HepG2 (cell line): ENCODE measurements around the gene SYNJ2. TPM values are rescaled to one million over a fixed set of nuclear protein-coding genes. Genes with fewer than 3 reads are reported as not detected.

Experiments
- ATF2 ChIP-seq: sonication (generic); formaldehyde crosslinking; IDR thresholded peaks from 2 replicates; pipeline ENCODE4 v1.4.0; 2020; ENCODE audit warnings: missing genetic modification reagents
- CTCF ChIP-seq: sonication (generic); formaldehyde crosslinking; IDR thresholded peaks from 2 replicates; pipeline ENCODE4 v1.5.0; 2020; ENCODE audit warnings: mild to moderate bottlenecking, missing genetic modification reagents, moderate library complexity
- ETV5 ChIP-seq: IDR thresholded peaks from 2 replicates; pipeline ENCODE4 v1.6.1; 2018; ENCODE audit warnings: missing biosample characterization, missing genetic modification reagents, inconsistent platforms, borderline replicate concordance
- FOXJ3 ChIP-seq: sonication (generic); formaldehyde crosslinking; IDR thresholded peaks from 2 replicates; pipeline ENCODE4 v1.4.0; 2020; ENCODE audit warnings: missing genetic modification reagents, mild to moderate bottlenecking, borderline replicate concordance
- HOXA3 ChIP-seq: sonication (generic); formaldehyde crosslinking; IDR thresholded peaks from 2 replicates; pipeline ENCODE4 v1.5.0; 2020; ENCODE audit warnings: missing genetic modification reagents
- KLF16 ChIP-seq, 2 experiments: sonication (generic) in 1 of 2; formaldehyde crosslinking in 1 of 2; IDR thresholded peaks; 2 replicates each; pipeline versions ENCODE4 v1.6.1 to v1.8.0; 2016 to 2023; ENCODE audit warnings: missing genetic modification reagents in 2 of 2, missing compliant biosample characterization in 1 of 2
- MED13 ChIP-seq: sonication (generic); formaldehyde crosslinking; IDR thresholded peaks from 2 replicates; pipeline ENCODE4 v1.5.0; 2020; ENCODE audit warnings: missing genetic modification reagents
- NCOR1 ChIP-seq: fragments of 200-600 bp; sonication (generic); IDR thresholded peaks from 2 replicates; pipeline ENCODE4 v1.7.0; 2017; ENCODE audit warnings: antibody characterized with exemption, low read length, borderline replicate concordance
- PRMT3 ChIP-seq: sonication (generic); formaldehyde crosslinking; IDR thresholded peaks from 2 replicates; pipeline ENCODE4 v1.8.1; 2022; ENCODE audit warnings: low read depth, mild to moderate bottlenecking, moderate library complexity, missing genetic modification reagents, borderline replicate concordance
- RFXANK ChIP-seq: IDR thresholded peaks from 2 replicates; pipeline ENCODE4 v1.6.1; 2016
- SCMH1 ChIP-seq: sonication (generic); formaldehyde crosslinking; IDR thresholded peaks from 2 replicates; pipeline ENCODE4 v1.9.0; 2021; ENCODE audit warnings: missing genetic modification reagents, mild to moderate bottlenecking, borderline replicate concordance
- SMC3 ChIP-seq: IDR thresholded peaks from 2 replicates; pipeline ENCODE4 v1.6.1; 2011; ENCODE audit warnings: low read length, improper control_type of control experiment
- SPEN ChIP-seq: sonication (generic); formaldehyde crosslinking; IDR thresholded peaks from 2 replicates; pipeline ENCODE4 v1.5.1; 2020; ENCODE audit warnings: low read depth, mild to moderate bottlenecking, missing genetic modification reagents
- TCF12 ChIP-seq, 2 experiments: fragments of 450-650 bp in 1 of 2; sonication (generic) in 1 of 2; formaldehyde crosslinking in 1 of 2; IDR thresholded peaks; 2 replicates each; pipeline versions ENCODE4 v1.6.1 to v1.8.0; 2017 to 2022; ENCODE audit warnings: antibody characterized with exemption in 1 of 2, mild to moderate bottlenecking in 1 of 2, missing genetic modification reagents in 1 of 2, moderate library complexity in 1 of 2
- TCF7L2 ChIP-seq: IDR thresholded peaks from 2 replicates; pipeline ENCODE4 v1.6.1; 2011; ENCODE audit warnings: mild to moderate bottlenecking, low read depth, low read length, moderate library complexity
- TEAD3 ChIP-seq: optimal IDR thresholded peaks from 2 replicates; pipeline ENCODE3; 2016; ENCODE audit warnings: borderline replicate concordance
- TP53 ChIP-seq: sonication (generic); formaldehyde crosslinking; conservative IDR thresholded peaks from 2 replicates; pipeline ENCODE4 v1.4.0; 2020; ENCODE audit warnings: missing genetic modification reagents
- ZNF761 ChIP-seq: sonication (generic); formaldehyde crosslinking; conservative IDR thresholded peaks from 2 replicates; pipeline ENCODE4 v1.4.0; 2020; ENCODE audit warnings: mild to moderate bottlenecking, missing genetic modification reagents
- ZNF83 ChIP-seq: sonication (generic); formaldehyde crosslinking; IDR thresholded peaks from 2 replicates; pipeline ENCODE4 v1.4.0; 2020; ENCODE audit warnings: missing genetic modification reagents, mild to moderate bottlenecking, borderline replicate concordance
- ZSCAN29 ChIP-seq: sonication (generic); formaldehyde crosslinking; conservative IDR thresholded peaks from 2 replicates; pipeline ENCODE4 v1.4.0; 2020; ENCODE audit warnings: mild to moderate bottlenecking, missing genetic modification reagents
- polyA plus RNA-seq, 8 experiments: library from polyadenylated mRNA; depleted of rRNA in 3 of 8; stranded (reverse) in 7 of 8; unstranded in 1 of 8; fragments of >200 nt; fragmentation: Illumina TruSeq in 4 of 8; extraction: Trizol in 4 of 8; gene quantifications; 2 replicates each; pipeline versions ENCODE4 v1.2.1 to v1.2.3, GENCODE V29; 2011 to 2016; ENCODE audit warnings: low read depth in 4 of 8, missing spikeins in 1 of 8, mixed read lengths in 1 of 8; ENCODE audit not compliant: insufficient read depth in 1 of 8
- total RNA-seq, 5 experiments: library from RNA; depleted of rRNA; stranded (reverse); fragments of >200 nt; fragmentation: Illumina TruSeq; extraction: Trizol; gene quantifications; 2 replicates each; pipeline ENCODE4 v1.2.3, GENCODE V29; 2016; ENCODE audit warnings: low read depth in 1 of 5
- TF ChIP-seq, protein P1 (sequence below): IDR thresholded peaks from 2 replicates; pipeline ENCODE4 v1.6.1; 2018; ENCODE audit warnings: missing genetic modification reagents
- TF ChIP-seq, protein P2 (sequence below): IDR thresholded peaks from 2 replicates; pipeline ENCODE4 v1.6.1; 2012; ENCODE audit warnings: inconsistent platforms
- TF ChIP-seq, protein P3 (sequence below), 2 experiments: fragments of 450-650 bp in 1 of 2; sonication (generic) in 1 of 2; formaldehyde crosslinking; IDR thresholded peaks; 2 replicates each; pipeline versions ENCODE4 v1.5.0 to v1.8.0; 2020 to 2022; ENCODE audit warnings: mild to moderate bottlenecking in 1 of 2, missing genetic modification reagents in 1 of 2

Gene SYNJ2
- total and polyA plus RNA-seq, 2 of the 13 experiments (the other 11 are each of a cell fraction or from before 2014, with no cell fraction given) = 39.1 to 57.6 TPM

DNA sequence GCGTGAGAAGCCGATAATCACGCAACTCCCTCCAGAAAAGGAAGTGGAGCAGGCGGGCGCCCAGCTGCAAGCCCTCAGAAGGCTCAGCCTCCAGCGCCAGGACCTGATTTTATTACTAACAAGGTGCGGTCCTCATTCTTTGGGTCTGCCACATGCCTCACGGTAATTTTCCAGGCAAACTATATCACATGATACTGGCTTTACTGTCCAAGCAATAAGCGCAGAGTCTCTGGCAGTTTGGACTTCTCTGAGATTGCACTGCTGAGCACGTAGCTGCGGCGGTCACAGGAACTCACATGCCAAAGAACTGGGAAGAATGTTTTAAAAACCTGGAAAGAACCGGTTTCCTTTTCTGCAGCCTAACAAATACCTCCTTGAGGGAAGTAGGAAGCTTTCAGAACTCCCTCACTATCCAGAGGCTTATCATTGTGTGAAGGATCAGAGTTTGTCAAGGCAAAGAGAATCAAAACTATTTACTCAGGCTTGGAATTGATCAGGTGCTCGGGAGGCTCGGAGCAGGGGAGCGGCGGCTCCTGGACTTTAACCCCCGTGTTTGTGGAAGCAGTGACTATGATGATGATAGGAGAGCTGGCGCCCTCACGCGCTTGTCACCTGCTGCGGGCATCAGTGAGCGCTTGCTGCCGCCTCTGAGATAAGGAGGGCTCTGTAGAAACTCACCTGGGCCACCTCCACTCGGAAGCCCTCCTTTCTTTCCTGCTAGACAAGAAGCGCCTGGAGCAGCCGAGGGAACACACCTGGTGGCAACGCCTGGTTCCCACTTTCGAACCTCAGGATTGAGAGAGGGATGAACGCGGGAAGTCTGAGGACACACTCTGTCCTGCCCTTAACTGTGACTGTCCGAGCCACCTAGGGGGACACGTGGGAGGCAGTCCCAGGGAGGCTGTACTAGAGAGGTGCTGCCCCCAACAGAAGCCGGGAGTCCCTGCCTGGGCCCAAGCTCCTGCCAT, 27.2 kb upstream of the SYNJ2 start (continued):
- TF ChIP-seq SCMH1 (CRISPR knock-in tag) (no peak), ZNF761 (0 out of 2 replicates have a peak, but pooled peaks have one; percentile 83), TCF12 (IDR thresholded peaks at IDR 0.05) (no peak), TCF12 (CRISPR knock-in tag; IDR thresholded peaks at IDR 0.05) (peak; percentile 77; the same call in 1 of the 2 replicates), ETV5 (CRISPR knock-in tag) (peak; percentile 28; the same call in 1 of the 2 replicates), RFXANK (0 out of 2 replicates have a peak, but pooled peaks have one; percentile 20), HOXA3 (CRISPR knock-in tag) (peak; percentile 89), TEAD3 (CRISPR knock-in tag) (peak; percentile 57), SPEN (CRISPR knock-in tag) (peak; percentile 42; the same call in 1 of the 2 replicates), KLF16 (CRISPR knock-in tag; IDR thresholded peaks at IDR 0.05) (peak in 1 of 2 experiments; percentile 79; a peak in 2 of 4 replicates), FOXJ3 (peak; percentile 86; the same call in 1 of the 2 replicates), SMC3 (peak; percentile 52), ZSCAN29 (peak; percentile 80; the same call in 1 of the 2 replicates), TP53 (CRISPR knock-in tag) (no peak), ATF2 (CRISPR knock-in tag) (peak; percentile 49; the same call in 1 of the 2 replicates), TCF7L2 (no peak), CTCF (CRISPR knock-in tag) (peak; percentile 87), ZNF83 (CRISPR knock-in tag) (no peak), PRMT3 (CRISPR knock-in tag) (no peak), NCOR1 (peak; percentile 91), MED13 (CRISPR knock-in tag) (no peak)
- TF ChIP-seq, protein P1, sequence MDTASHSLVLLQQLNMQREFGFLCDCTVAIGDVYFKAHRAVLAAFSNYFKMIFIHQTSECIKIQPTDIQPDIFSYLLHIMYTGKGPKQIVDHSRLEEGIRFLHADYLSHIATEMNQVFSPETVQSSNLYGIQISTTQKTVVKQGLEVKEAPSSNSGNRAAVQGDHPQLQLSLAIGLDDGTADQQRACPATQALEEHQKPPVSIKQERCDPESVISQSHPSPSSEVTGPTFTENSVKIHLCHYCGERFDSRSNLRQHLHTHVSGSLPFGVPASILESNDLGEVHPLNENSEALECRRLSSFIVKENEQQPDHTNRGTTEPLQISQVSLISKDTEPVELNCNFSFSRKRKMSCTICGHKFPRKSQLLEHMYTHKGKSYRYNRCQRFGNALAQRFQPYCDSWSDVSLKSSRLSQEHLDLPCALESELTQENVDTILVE (CRISPR knock-in tag) = peak; percentile 86
- TF ChIP-seq, protein P2, sequence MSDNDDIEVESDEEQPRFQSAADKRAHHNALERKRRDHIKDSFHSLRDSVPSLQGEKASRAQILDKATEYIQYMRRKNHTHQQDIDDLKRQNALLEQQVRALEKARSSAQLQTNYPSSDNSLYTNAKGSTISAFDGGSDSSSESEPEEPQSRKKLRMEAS = peak; percentile 90
- TF ChIP-seq, protein P3, sequence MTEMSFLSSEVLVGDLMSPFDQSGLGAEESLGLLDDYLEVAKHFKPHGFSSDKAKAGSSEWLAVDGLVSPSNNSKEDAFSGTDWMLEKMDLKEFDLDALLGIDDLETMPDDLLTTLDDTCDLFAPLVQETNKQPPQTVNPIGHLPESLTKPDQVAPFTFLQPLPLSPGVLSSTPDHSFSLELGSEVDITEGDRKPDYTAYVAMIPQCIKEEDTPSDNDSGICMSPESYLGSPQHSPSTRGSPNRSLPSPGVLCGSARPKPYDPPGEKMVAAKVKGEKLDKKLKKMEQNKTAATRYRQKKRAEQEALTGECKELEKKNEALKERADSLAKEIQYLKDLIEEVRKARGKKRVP (CRISPR knock-in tag; IDR thresholded peaks at IDR 0.05) = peak in 1 of 2 experiments; percentile 75; a peak in 1 of 4 replicates
